Panc1 (cell line): Measurements from ENCODE around the gene C5orf63. TPM values are rescaled to one million over a fixed set of nuclear protein-coding genes. Genes with fewer than 3 reads are reported as not detected.
"Not testable (repeated sequence)": the region's sequence is repeated elsewhere in the genome, so short reads cannot be mapped to it uniquely, and the experiment has no call there.

ENCODE experiments used
- ATAC-seq: fragments of 200-7000 bp; cut with Tn5 transposase; 2 replicates; pipeline ENCODE4 v1.9.1; 2020; ENCODE audit warnings: mild to moderate bottlenecking, moderate library complexity
- BruUV-seq: library from RNA; stranded (reverse); fragments of 400-500 nt; replicated peaks from 2 replicates; lab custom pipeline; 2021; lab: Mats Ljungman, UMichigan
- CTCF ChIA-PET: fragments of 300-600 bp; sonication (Branson Sonifier 250); formaldehyde crosslinking; loops from one replicate; lab custom pipeline; 2022; ENCODE audit warnings: antibody characterized with exemption; lab: Charles Lee
- POLR2A ChIA-PET: fragments of 300-600 bp; sonication (Branson Sonifier 250); formaldehyde crosslinking; loops from one replicate; lab custom pipeline; 2022; ENCODE audit warnings: antibody characterized with exemption; lab: Charles Lee
- DNase-seq: peaks from one replicate; pipeline ENCODE4 v3.0.0-alpha.2; 2010; ENCODE audit warnings: low read depth, low spot score
- H3K27ac ChIP-seq: 2 replicates; pipeline ENCODE4 v1.5.1; 2011; ENCODE audit warnings: mild to moderate bottlenecking, low read length, inconsistent platforms
- H3K27me3 ChIP-seq: fragments of 200-500 bp; sonication (Bioruptor generic); 2 replicates; pipeline ENCODE4 v1.6.0; 2014; ENCODE audit warnings: low read length, inconsistent platforms; ENCODE audit not compliant: control insufficient read depth, insufficient read depth
- H3K36me3 ChIP-seq: fragments of 200-500 bp; sonication (Bioruptor generic); 2 replicates; pipeline ENCODE4 v1.5.1; 2014; ENCODE audit warnings: inconsistent platforms, mild to moderate bottlenecking, low read length, moderate library complexity; ENCODE audit not compliant: control insufficient read depth, insufficient read depth
- H3K4me1 ChIP-seq: 2 replicates; pipeline ENCODE4 v1.5.1; 2011; ENCODE audit warnings: inconsistent platforms, mild to moderate bottlenecking, low read length, moderate library complexity; ENCODE audit not compliant: control insufficient read depth, insufficient read depth
- H3K4me3 ChIP-seq, 2 experiments: 2 replicates each; pipeline ENCODE4 v1.5.1; 2011 to 2012; ENCODE audit warnings: low read depth in 2 of 2, low read length in 2 of 2, mild to moderate bottlenecking in 2 of 2, inconsistent platforms in 1 of 2, moderate library complexity in 1 of 2
- H3K9me3 ChIP-seq: fragments of 200-500 bp; sonication (Bioruptor generic); 2 replicates; pipeline ENCODE4 v1.5.1; 2014; ENCODE audit warnings: low read depth, mild to moderate bottlenecking, inconsistent platforms, low read length, moderate library complexity; ENCODE audit not compliant: control insufficient read depth, insufficient read depth
- POLR2AphosphoS5 ChIP-seq: IDR thresholded peaks from 2 replicates; pipeline ENCODE4 v1.6.1; 2012; ENCODE audit warnings: mild to moderate bottlenecking, low read depth, low read length, moderate library complexity
- SIN3A ChIP-seq: IDR thresholded peaks from 2 replicates; pipeline ENCODE4 v1.6.1; 2012; ENCODE audit warnings: low read depth, mild to moderate bottlenecking, low read length, moderate library complexity, borderline replicate concordance; ENCODE audit not compliant: insufficient read depth
- TCF7L2 ChIP-seq: IDR thresholded peaks from 2 replicates; pipeline ENCODE4 v1.6.1; 2011; ENCODE audit warnings: mild to moderate bottlenecking, low read depth, low read length, inconsistent platforms
- in situ Hi-C: cut with HindIII; loops from 2 replicates; pipeline ENCODE4 v1.10.0; 2016; ENCODE audit warnings: low sequenced_read_pairs, low pct_unique_long_range_greater_than_20kb
- intact Hi-C: fragments of 100-400 bp; cut with micrococcal nuclease; formaldehyde crosslinking; loops from one replicate; pipeline ENCODE4 v1.10.0; 2022; ENCODE audit not compliant: unreplicated experiment
- total RNA-seq: library from RNA; stranded (reverse); gene quantifications from one replicate; pipeline ENCODE4 v1.2.1, GENCODE V29; 2021; ENCODE audit not compliant: unreplicated experiment
- TF ChIP-seq, protein P1 (sequence below), 2 experiments: IDR thresholded peaks; 2 replicates each; pipeline ENCODE4 v1.6.1; 2011 to 2012; ENCODE audit warnings: low read depth in 2 of 2, control low read depth in 1 of 2, low read length in 1 of 2, mild to moderate bottlenecking in 1 of 2, moderate library complexity in 1 of 2; ENCODE audit not compliant: insufficient read depth in 1 of 2
- TF ChIP-seq, protein P2 (sequence below): fragments of 450-650 bp; IDR thresholded peaks from 2 replicates; pipeline ENCODE4 v1.5.1; 2017; ENCODE audit warnings: mild to moderate bottlenecking

Gene C5orf63
- total RNA-seq, 1 experiment from 2014 or later: 9.8 TPM

- H3K27ac ChIP-seq: no peak overlapping the region
- TF ChIP-seq POLR2AphosphoS5: no peak
- TF ChIP-seq, protein P1, sequence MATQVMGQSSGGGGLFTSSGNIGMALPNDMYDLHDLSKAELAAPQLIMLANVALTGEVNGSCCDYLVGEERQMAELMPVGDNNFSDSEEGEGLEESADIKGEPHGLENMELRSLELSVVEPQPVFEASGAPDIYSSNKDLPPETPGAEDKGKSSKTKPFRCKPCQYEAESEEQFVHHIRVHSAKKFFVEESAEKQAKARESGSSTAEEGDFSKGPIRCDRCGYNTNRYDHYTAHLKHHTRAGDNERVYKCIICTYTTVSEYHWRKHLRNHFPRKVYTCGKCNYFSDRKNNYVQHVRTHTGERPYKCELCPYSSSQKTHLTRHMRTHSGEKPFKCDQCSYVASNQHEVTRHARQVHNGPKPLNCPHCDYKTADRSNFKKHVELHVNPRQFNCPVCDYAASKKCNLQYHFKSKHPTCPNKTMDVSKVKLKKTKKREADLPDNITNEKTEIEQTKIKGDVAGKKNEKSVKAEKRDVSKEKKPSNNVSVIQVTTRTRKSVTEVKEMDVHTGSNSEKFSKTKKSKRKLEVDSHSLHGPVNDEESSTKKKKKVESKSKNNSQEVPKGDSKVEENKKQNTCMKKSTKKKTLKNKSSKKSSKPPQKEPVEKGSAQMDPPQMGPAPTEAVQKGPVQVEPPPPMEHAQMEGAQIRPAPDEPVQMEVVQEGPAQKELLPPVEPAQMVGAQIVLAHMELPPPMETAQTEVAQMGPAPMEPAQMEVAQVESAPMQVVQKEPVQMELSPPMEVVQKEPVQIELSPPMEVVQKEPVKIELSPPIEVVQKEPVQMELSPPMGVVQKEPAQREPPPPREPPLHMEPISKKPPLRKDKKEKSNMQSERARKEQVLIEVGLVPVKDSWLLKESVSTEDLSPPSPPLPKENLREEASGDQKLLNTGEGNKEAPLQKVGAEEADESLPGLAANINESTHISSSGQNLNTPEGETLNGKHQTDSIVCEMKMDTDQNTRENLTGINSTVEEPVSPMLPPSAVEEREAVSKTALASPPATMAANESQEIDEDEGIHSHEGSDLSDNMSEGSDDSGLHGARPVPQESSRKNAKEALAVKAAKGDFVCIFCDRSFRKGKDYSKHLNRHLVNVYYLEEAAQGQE (IDR thresholded peaks at IDR 0.05; ENCODE audit: insufficient read depth in 1 of 2, low read depth in 2 of 2, low read length in 1 of 2): no peak
- TF ChIP-seq TCF7L2: no peak
- TF ChIP-seq SIN3A: no peak
- TF ChIP-seq, protein P2, sequence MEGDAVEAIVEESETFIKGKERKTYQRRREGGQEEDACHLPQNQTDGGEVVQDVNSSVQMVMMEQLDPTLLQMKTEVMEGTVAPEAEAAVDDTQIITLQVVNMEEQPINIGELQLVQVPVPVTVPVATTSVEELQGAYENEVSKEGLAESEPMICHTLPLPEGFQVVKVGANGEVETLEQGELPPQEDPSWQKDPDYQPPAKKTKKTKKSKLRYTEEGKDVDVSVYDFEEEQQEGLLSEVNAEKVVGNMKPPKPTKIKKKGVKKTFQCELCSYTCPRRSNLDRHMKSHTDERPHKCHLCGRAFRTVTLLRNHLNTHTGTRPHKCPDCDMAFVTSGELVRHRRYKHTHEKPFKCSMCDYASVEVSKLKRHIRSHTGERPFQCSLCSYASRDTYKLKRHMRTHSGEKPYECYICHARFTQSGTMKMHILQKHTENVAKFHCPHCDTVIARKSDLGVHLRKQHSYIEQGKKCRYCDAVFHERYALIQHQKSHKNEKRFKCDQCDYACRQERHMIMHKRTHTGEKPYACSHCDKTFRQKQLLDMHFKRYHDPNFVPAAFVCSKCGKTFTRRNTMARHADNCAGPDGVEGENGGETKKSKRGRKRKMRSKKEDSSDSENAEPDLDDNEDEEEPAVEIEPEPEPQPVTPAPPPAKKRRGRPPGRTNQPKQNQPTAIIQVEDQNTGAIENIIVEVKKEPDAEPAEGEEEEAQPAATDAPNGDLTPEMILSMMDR: no peak
- H3K4me1 ChIP-seq: no peaks in the 10 kb centered on the region
- ATAC-seq (no peak), DNase-seq (no peak)
- no peak overlapping the region for H3K4me3 ChIP-seq
- H3K36me3 ChIP-seq: no peaks in the 10 kb centered on the region
- POLR2A ChIA-PET: no interaction called here
- CTCF ChIA-PET: no interaction called here
- intact Hi-C loops: no loop called here
- in situ Hi-C loops: no loop called here
- H3K9me3 ChIP-seq: no peaks in the 10 kb centered on the region
- no TSS peak for BruUV-seq
- H3K27me3 ChIP-seq: no peaks in the 10 kb centered on the region
Observed at GRCh38 chr5:127019928-127020327, 53.4 kb downstream of the C5orf63 start.

DNA sequence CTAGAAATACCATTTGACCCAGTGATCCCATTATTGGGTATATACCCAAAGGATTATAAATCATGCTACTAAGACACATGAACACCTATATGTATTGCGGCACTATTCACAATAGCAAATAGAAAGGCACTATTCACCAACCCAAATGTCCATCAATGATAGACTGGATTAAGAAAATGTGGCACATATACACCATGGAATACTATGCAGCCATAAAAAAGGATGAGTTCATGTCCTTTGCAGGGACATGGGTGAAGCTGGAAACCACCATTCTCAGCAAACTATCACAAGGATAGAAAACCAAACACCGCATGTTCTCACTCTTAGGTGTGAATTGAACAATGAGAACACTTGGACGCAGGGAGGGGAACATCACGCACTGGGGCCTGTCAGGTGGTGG lies 56.6 kb downstream of the C5orf63 start:
- H3K4me3 ChIP-seq, in situ Hi-C loops, DNase-seq, BruUV-seq, ATAC-seq, H3K4me1 ChIP-seq, H3K27me3 ChIP-seq, POLR2A ChIA-PET, H3K9me3 ChIP-seq, H3K36me3 ChIP-seq, intact Hi-C loops, H3K27ac ChIP-seq, CTCF ChIA-PET: not testable (repeated sequence)

DNA sequence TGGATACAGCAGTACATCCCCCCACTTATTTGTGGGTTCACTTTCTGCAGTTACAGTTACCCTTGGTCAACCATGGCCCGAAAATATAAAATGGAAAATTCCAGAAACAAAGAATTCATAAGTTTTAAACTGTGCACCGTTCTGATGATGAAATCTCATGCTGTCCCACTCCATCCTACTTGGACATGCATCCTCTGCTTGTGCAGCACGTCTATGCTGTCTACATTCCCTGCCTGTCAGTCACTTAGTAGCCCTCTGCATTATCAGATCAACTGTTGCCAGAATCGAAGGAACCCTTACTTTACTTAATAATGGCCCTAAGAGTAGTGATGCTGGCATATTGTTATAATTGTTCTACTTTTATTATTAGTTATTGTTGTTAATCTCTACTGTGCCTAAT lies 57.6 kb downstream of the C5orf63 start:
- ATAC-seq: no peak
- CTCF ChIA-PET: no interaction called here

More for the DNA sequence above, 57.6 kb downstream of the C5orf63 start:
- TF ChIP-seq, protein P1 (IDR thresholded peaks at IDR 0.05; ENCODE audit: insufficient read depth in 1 of 2, low read depth in 2 of 2, low read length in 1 of 2): no peak
- no peak for DNase-seq
- Histone ChIP-seq H3K4me3 (no peak overlapping the region), H3K36me3 (no peaks in the 10 kb centered on the region), H3K4me1 (no peaks in the 10 kb centered on the region), H3K9me3 (no peaks in the 10 kb centered on the region), H3K27me3 (no peaks in the 10 kb centered on the region), H3K27ac (no peak overlapping the region)
- in situ Hi-C loops: no loop called here
- intact Hi-C loops: no loop called here
- BruUV-seq: no TSS peak
- POLR2A ChIA-PET: no interaction called here
